A549 treated with GW870086 at 1 μM for 4 hours (cell line): Measurements from ENCODE around the gene ACAP2. TPM values are rescaled to one million over a fixed set of nuclear protein-coding genes. Genes with fewer than 3 reads are reported as not detected.

Experiments
- total RNA-seq: library from RNA; stranded (reverse); fragments of 200-300 nt; extraction: Qiagen RNA extraction; gene quantifications from 5 replicates; pipeline ENCODE4 v1.2.3, GENCODE V29; 2022; ENCODE audit warnings: low read depth

ACAP2 gene, protein sequence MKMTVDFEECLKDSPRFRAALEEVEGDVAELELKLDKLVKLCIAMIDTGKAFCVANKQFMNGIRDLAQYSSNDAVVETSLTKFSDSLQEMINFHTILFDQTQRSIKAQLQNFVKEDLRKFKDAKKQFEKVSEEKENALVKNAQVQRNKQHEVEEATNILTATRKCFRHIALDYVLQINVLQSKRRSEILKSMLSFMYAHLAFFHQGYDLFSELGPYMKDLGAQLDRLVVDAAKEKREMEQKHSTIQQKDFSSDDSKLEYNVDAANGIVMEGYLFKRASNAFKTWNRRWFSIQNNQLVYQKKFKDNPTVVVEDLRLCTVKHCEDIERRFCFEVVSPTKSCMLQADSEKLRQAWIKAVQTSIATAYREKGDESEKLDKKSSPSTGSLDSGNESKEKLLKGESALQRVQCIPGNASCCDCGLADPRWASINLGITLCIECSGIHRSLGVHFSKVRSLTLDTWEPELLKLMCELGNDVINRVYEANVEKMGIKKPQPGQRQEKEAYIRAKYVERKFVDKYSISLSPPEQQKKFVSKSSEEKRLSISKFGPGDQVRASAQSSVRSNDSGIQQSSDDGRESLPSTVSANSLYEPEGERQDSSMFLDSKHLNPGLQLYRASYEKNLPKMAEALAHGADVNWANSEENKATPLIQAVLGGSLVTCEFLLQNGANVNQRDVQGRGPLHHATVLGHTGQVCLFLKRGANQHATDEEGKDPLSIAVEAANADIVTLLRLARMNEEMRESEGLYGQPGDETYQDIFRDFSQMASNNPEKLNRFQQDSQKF
- total RNA-seq: 4.9 to 9.0 TPM (median 7.6 TPM) in 5 replicates

DNA sequence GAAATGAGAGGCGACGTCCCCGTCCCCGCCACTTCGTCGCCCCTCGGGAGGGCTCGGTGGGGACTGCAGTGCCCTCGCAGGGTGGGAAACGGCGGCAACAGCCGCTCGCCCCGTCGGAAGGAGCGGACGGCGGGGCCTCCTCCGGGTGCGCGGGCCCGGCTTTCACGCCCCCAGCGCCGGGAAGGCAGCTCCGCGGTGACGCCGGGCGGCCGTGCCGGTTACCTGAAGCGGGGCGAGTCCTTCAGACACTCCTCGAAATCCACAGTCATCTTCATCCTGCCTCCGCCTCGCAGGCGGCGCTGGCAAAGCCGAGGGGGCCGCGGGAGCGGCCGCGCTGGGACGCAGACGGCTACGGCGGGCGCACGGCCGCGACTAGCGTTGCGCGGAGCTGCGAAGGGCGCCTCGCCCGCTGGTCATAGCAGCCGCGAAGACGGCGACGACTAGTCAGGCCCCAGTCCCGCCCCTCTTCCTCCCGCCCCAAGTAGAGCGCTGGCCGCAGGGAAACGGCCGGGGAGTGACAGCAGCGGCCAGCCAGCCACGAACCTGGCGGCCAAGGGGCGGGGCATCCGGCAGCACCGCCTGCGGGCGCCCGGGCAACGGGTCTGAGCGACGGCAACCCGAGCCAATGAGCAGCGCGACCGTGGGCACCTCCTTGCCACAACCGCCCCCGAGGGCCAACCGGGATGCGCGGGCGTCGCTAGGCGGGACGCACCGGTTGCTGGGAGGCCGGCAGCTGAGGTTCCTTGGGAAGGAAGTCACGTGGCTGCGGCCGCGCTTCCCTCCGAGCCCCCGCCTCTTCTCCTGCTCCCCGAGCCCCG, at the start of gene ACAP2:
ACAP2 (minus strand) TSS at position 448 of the 818 bp plus-strand sequence; CDS start at position 275, 173 bp downstream.

DNA sequence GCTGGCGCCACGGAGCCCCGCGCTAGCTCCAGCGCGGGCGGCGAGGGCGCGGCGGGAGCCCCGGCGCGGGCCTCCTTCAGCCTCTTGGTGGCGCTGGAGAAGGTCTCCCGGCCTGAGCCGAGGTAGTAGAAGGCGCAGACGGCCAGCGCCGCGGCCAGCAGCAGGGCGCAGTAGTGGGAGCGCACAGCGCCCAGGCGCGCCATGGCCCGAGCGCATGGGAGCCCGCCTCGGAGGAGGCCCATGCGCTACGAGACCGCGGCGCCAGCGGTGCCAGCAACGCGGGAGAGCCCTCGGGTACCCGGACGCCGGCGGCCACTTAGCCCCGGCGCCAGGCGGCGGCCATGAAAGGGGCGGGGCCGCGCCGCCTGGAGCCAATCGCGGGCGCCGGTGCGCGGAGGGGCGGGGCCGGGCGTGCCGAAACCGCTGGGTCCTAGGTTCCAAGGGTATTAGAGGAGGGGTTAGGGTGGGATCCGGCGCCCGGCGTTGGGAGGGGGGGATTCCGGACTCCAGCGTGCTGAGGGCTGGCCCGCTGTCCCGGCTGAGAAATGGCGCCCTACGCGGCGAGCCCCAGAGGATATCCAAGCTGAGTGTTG, 171.9 kb downstream of the ACAP2 start, which contains the start of gene XXYLT1:
XXYLT1 (minus strand) TSS at position 343 of the 593 bp plus-strand sequence; CDS start at position 242, 101 bp downstream.

Other genes starting within 250 kb of the ACAP2 start
- gene XXYLT1, start 171.9 kb downstream of the ACAP2 start, total RNA-seq: 9.6 to 13.5 TPM (median 12.5 TPM) in 5 replicates
- gene PPP1R2, start 100.3 kb upstream of the ACAP2 start, total RNA-seq: 13.9 to 21.9 TPM (median 18.6 TPM) in 5 replicates
- gene APOD, start 140.9 kb upstream of the ACAP2 start, total RNA-seq: 0.79 to 1.2 TPM (median 0.87 TPM) in 5 replicates